MM.1S (cell line): ENCODE measurements around the gene SH3BP1.

Experiments
- DNase-seq: peaks from one replicate; pipeline ENCODE4 v3.0.0-alpha.2; 2015
- H2AFZ ChIP-seq: fragments of 300-600 bp; sonication (generic); 2 replicates; pipeline ENCODE4 v1.6.0; 2016; ENCODE audit warnings: antibody characterized with exemption, low read length
- H3F3A ChIP-seq: fragments of 300-600 bp; sonication (generic); 2 replicates; pipeline ENCODE4 v1.6.1; 2016; ENCODE audit warnings: mild to moderate bottlenecking, antibody characterized with exemption, low read length, moderate library complexity, mixed read lengths; ENCODE audit not compliant: insufficient read depth
- H3K27ac ChIP-seq: fragments of 300-600 bp; sonication (generic); 2 replicates; pipeline ENCODE4 v1.5.1; 2016; ENCODE audit warnings: mild to moderate bottlenecking, low read length
- H3K27me3 ChIP-seq: fragments of 300-600 bp; sonication (generic); replicated peaks from 2 replicates; pipeline ENCODE4 v1.6.0; 2016; ENCODE audit warnings: low read length; ENCODE audit not compliant: insufficient read depth
- H3K36me3 ChIP-seq: fragments of 300-600 bp; sonication (generic); replicated peaks from 2 replicates; pipeline ENCODE4 v1.6.1; 2016; ENCODE audit warnings: mild to moderate bottlenecking, low read length, mixed read lengths; ENCODE audit not compliant: insufficient read depth
- H3K4me1 ChIP-seq: fragments of 300-600 bp; sonication (generic); 2 replicates; pipeline ENCODE4 v1.6.1; 2016; ENCODE audit warnings: low read length, mixed read lengths
- H3K4me2 ChIP-seq: fragments of 300-600 bp; sonication (generic); 2 replicates; pipeline ENCODE4 v1.6.0; 2016; ENCODE audit warnings: low read depth, low read length
- H3K4me3 ChIP-seq: fragments of 300-600 bp; sonication (generic); 2 replicates; pipeline ENCODE4 v1.5.1; 2016; ENCODE audit warnings: low read length, mixed read lengths
- H3K79me2 ChIP-seq: fragments of 300-600 bp; sonication (generic); 2 replicates; pipeline ENCODE4 v1.6.1; 2016; ENCODE audit warnings: mixed run types, low read length, mixed read lengths
- H3K9ac ChIP-seq: fragments of 300-600 bp; sonication (generic); 2 replicates; pipeline ENCODE4 v1.6.1; 2016; ENCODE audit warnings: low read length, mixed read lengths
- H3K9me2 ChIP-seq: fragments of 300-600 bp; sonication (generic); replicated peaks from 2 replicates; pipeline ENCODE4 v1.6.1; 2016; ENCODE audit warnings: mild to moderate bottlenecking, low read length, mixed read lengths; ENCODE audit not compliant: insufficient read depth
- H3K9me3 ChIP-seq: fragments of 300-600 bp; sonication (generic); replicated peaks from 2 replicates; pipeline ENCODE4 v1.6.1; 2016; ENCODE audit warnings: mild to moderate bottlenecking, low read length, mixed read lengths; ENCODE audit not compliant: insufficient read depth
- H4K20me1 ChIP-seq: fragments of 300-600 bp; sonication (generic); 2 replicates; pipeline ENCODE4 v1.6.1; 2016; ENCODE audit warnings: mild to moderate bottlenecking, low read length, moderate library complexity, mixed read lengths; ENCODE audit not compliant: insufficient read depth
- EZH2 ChIP-seq: fragments of 300-600 bp; sonication (generic); optimal IDR thresholded peaks from 2 replicates; pipeline ENCODE3; 2017; ENCODE audit warnings: low read depth, mild to moderate bottlenecking, antibody characterized with exemption, low read length, mixed read lengths
- EZH2phosphoT487 ChIP-seq: fragments of 300-600 bp; sonication (generic); IDR thresholded peaks from 2 replicates; pipeline ENCODE4 v1.6.1; 2018; ENCODE audit warnings: antibody characterized with exemption, low read length
- TF ChIP-seq, protein P1 (sequence below): fragments of 300-600 bp; sonication (generic); IDR thresholded peaks from 2 replicates; pipeline ENCODE4 v1.5.1; 2016; ENCODE audit warnings: antibody characterized with exemption, low read length, mixed read lengths

Gene SH3BP1

DNA sequence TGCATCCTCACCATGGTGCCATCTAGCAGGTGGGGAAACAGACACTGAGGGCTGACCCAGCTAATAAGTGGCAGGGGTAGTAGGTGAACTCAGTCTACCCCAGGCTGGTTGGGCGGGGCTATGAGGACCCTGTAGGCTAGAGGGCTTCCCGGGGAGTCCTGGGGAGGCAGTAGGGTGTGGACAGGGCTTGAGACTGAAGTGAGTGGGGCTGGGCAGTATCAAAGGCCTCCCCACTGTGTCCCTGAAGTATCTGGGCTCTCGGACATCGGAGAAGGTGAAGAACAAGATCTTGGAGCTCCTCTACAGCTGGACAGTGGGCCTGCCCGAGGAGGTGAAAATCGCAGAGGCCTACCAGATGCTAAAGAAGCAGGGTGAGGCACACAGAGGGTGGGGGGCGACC is 19.5 kb upstream of the SH3BP1 start:
- Histone ChIP-seq H4K20me1 (no peaks in the 10 kb centered on the region), H3K79me2 (no peaks in the 10 kb centered on the region), H3K4me2 (no peak overlapping the region), H2AFZ (no peak overlapping the region), H3K4me3 (no peak overlapping the region), H3K36me3 (no peaks in the 10 kb centered on the region), H3K9ac (no peak overlapping the region), H3K9me3 (no peaks in the 10 kb centered on the region), H3K27ac (no peak overlapping the region), H3K9me2 (no peaks in the 10 kb centered on the region), H3K4me1 (no peaks in the 10 kb centered on the region), H3F3A (no peaks in the 10 kb centered on the region), H3K27me3 (no peaks in the 10 kb centered on the region)
- TF ChIP-seq EZH2 (no peak), EZH2phosphoT487 (no peak)
- TF ChIP-seq, protein P1, sequence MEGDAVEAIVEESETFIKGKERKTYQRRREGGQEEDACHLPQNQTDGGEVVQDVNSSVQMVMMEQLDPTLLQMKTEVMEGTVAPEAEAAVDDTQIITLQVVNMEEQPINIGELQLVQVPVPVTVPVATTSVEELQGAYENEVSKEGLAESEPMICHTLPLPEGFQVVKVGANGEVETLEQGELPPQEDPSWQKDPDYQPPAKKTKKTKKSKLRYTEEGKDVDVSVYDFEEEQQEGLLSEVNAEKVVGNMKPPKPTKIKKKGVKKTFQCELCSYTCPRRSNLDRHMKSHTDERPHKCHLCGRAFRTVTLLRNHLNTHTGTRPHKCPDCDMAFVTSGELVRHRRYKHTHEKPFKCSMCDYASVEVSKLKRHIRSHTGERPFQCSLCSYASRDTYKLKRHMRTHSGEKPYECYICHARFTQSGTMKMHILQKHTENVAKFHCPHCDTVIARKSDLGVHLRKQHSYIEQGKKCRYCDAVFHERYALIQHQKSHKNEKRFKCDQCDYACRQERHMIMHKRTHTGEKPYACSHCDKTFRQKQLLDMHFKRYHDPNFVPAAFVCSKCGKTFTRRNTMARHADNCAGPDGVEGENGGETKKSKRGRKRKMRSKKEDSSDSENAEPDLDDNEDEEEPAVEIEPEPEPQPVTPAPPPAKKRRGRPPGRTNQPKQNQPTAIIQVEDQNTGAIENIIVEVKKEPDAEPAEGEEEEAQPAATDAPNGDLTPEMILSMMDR, result no peak
- no peak for DNase-seq

DNA sequence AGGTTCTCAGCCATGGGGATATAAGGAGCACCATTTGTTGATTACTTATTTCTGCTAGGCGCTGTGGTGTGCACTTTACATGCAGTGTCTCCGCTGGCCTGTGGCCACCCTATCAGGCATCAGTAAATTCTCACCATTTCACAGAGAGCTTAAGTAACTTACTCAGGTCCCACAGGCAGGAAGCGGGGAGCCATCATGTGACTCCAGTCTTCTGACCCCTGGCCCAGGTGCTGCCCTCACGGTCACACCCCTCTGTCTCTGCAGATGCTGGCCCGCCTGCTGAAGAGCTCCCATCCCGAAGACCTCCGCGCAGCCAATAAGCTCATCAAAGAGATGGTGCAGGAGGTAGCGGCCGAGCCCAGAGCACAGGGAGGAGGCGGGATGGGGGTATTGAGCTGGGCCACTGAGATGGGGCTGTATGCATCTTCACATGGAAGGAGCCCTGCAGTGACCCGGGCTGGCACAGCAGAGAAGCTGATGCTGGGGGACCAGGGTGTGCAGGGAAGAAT is 18.1 kb upstream of the SH3BP1 start:
- Histone ChIP-seq H4K20me1 (no peaks in the 10 kb centered on the region), H3K27me3 (no peaks in the 10 kb centered on the region), H3K4me2 (no peak overlapping the region), H3K9me2 (no peaks in the 10 kb centered on the region), H3K4me1 (peaks cover 2% of the 10 kb centered on the region), H3K4me3 (no peak overlapping the region), H3K27ac (no peak overlapping the region), H3K9ac (no peak overlapping the region), H3K36me3 (no peaks in the 10 kb centered on the region), H3K9me3 (no peaks in the 10 kb centered on the region), H2AFZ (no peak overlapping the region), H3K79me2 (no peaks in the 10 kb centered on the region), H3F3A (no peaks in the 10 kb centered on the region)
- DNase-seq, result no peak
- no peak for TF ChIP-seq EZH2
- TF ChIP-seq, protein P1, result no peak
- no peak for TF ChIP-seq EZH2phosphoT487

DNA sequence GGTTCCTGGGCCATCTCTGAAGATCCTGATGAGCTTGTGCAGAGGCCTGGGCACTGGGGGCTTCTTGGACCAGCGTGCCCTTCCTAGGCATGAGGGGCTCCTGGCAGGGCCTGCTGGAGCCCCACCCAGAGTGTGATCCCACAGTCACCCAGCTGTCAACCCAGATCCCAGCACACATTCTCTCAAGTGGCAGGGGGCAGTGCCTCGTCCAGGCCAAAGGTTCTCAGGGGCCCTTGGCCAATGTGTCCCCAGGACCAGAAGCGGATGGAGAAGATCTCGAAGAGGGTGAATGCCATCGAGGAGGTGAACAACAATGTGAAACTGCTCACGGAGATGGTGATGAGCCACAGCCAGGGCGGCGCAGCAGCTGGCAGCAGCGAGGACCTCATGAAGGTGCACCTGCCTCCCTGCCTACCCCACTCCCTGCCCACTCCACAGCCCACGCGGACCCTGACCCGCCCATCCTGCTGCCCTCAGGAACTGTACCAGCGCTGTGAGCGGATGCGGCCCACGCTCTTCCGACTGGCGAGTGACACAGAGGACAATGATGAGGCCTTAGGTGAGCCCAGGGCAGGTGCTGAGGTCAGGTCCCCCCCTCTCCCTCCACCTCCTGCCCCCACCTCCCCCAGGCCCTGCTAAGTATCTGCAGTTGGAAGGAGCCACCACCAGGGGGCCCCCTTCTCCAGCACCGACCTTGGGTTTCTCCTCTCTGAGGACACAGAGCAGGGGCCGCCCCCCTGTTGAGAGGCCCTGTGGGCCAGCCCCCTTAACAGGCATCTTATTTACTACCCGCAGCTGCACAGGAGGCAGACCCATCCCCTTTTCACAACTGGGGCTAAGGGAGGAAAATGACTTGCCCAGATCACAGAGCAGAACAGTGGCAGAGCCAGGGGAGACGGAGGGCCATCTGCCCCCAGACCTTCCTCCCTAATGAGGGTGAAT is 16.1 kb upstream of the SH3BP1 start:
- Histone ChIP-seq H3K4me2 (no peak overlapping the region), H3K79me2 (no peaks in the 10 kb centered on the region), H3K27ac (no peak overlapping the region), H3K9me2 (no peaks in the 10 kb centered on the region), H3K27me3 (no peaks in the 10 kb centered on the region), H3K4me3 (no peak overlapping the region), H3K36me3 (no peaks in the 10 kb centered on the region), H3K9me3 (no peaks in the 10 kb centered on the region), H3K4me1 (peaks cover 22% of the 10 kb centered on the region), H3F3A (peaks cover 10% of the 10 kb centered on the region), H4K20me1 (no peaks in the 10 kb centered on the region), H3K9ac (no peak overlapping the region), H2AFZ (no peak overlapping the region)
- peak; percentile 52 for DNase-seq
- TF ChIP-seq, protein P1, result peak; percentile 82
- TF ChIP-seq EZH2, result no peak
